Measurements from ENCODE around the gene ZNF652. TPM values are rescaled to one million over a fixed set of nuclear protein-coding genes. Genes with fewer than 3 reads are reported as not detected.

The ZNF652 gene
- polyA plus RNA-seq, 1 donor from 2014 or later: 26.7 TPM

GRCh38 chr17:49357516-49357915 lies 4.5 kb downstream of the ZNF652 start:
- H3K9ac ChIP-seq (ENCODE audit: low read length): no peak overlapping the region
- no peaks in the 10 kb centered on the region for H3F3A ChIP-seq (ENCODE audit: insufficient read depth, low read length, poor library complexity, severe bottlenecking)
- H3K4me3 ChIP-seq (ENCODE audit: low read length): peak overlapping the region; percentile 70
- H3K36me3 ChIP-seq (ENCODE audit: insufficient read depth, low read length): no peaks in the 10 kb centered on the region
- H3K9me2 ChIP-seq (ENCODE audit: insufficient read depth, low read length): no peaks in the 10 kb centered on the region
- H2AFZ ChIP-seq (ENCODE audit: low read depth, low read length): no peak overlapping the region
- TF ChIP-seq TAF1 (IDR thresholded peaks at IDR 0.05; ENCODE audit: low read depth) (no peak), SMC3 (conservative IDR thresholded peaks at IDR 0.05; ENCODE audit: poor library complexity) (no peak), CTCF (IDR thresholded peaks at IDR 0.05; ENCODE audit: poor library complexity, severe bottlenecking) (no peak), EP300 (conservative IDR thresholded peaks at IDR 0.05; ENCODE audit: poor library complexity, severe bottlenecking) (no peak), REST (IDR thresholded peaks at IDR 0.05; ENCODE audit: borderline replicate concordance) (no peak), MXI1 (conservative IDR thresholded peaks at IDR 0.05; ENCODE audit: poor library complexity, severe bottlenecking) (no peak), EZH2 (IDR thresholded peaks at IDR 0.05; ENCODE audit: borderline replicate concordance, insufficient read depth, low read length, poor library complexity, severe bottlenecking) (no peak), POLR2AphosphoS5 (IDR thresholded peaks at IDR 0.05) (no peak), RAD21 (conservative IDR thresholded peaks at IDR 0.05) (no peak)
- H4K20me1 ChIP-seq (ENCODE audit: insufficient read depth): no peaks in the 10 kb centered on the region
- H3K79me2 ChIP-seq (replicated peaks; ENCODE audit: insufficient read depth, low read length): peaks cover 75% of the 10 kb centered on the region
- no peak overlapping the region for H3K4me2 ChIP-seq (ENCODE audit: low read length)
- no peaks in the 10 kb centered on the region for H3K9me3 ChIP-seq (ENCODE audit: low read length)
- no peak overlapping the region for H3K27ac ChIP-seq (ENCODE audit: low read length)
- H3K27me3 ChIP-seq (ENCODE audit: insufficient read depth, low read depth, low read length): no peaks in the 10 kb centered on the region

- no peak overlapping the region for H3K4me3 ChIP-seq (ENCODE audit: low read length)
- no peak overlapping the region for H3K9ac ChIP-seq (ENCODE audit: low read length)
- H3K27ac ChIP-seq (ENCODE audit: low read length): no peak overlapping the region
- TF ChIP-seq EP300 (conservative IDR thresholded peaks at IDR 0.05; ENCODE audit: poor library complexity, severe bottlenecking): no peak
- no peak for TF ChIP-seq REST (IDR thresholded peaks at IDR 0.05; ENCODE audit: borderline replicate concordance)
- TF ChIP-seq RAD21 (conservative IDR thresholded peaks at IDR 0.05): no peak
- TF ChIP-seq POLR2AphosphoS5 (IDR thresholded peaks at IDR 0.05): no peak
- no peak for TF ChIP-seq TAF1 (IDR thresholded peaks at IDR 0.05; ENCODE audit: low read depth)
- TF ChIP-seq CTCF (IDR thresholded peaks at IDR 0.05; ENCODE audit: poor library complexity, severe bottlenecking): no peak
- no peak for TF ChIP-seq SMC3 (conservative IDR thresholded peaks at IDR 0.05; ENCODE audit: poor library complexity)
- TF ChIP-seq MXI1 (conservative IDR thresholded peaks at IDR 0.05; ENCODE audit: poor library complexity, severe bottlenecking): no peak
- TF ChIP-seq EZH2 (IDR thresholded peaks at IDR 0.05; ENCODE audit: borderline replicate concordance, insufficient read depth, low read length, poor library complexity, severe bottlenecking): no peak
- peaks cover 87% of the 10 kb centered on the region for H3K79me2 ChIP-seq (replicated peaks; ENCODE audit: insufficient read depth, low read length)
- H3K9me2 ChIP-seq (ENCODE audit: insufficient read depth, low read length): no peaks in the 10 kb centered on the region
- no peaks in the 10 kb centered on the region for H3K36me3 ChIP-seq (ENCODE audit: insufficient read depth, low read length)
- no peaks in the 10 kb centered on the region for H3F3A ChIP-seq (ENCODE audit: insufficient read depth, low read length, poor library complexity, severe bottlenecking)
- H3K27me3 ChIP-seq (ENCODE audit: insufficient read depth, low read depth, low read length): no peaks in the 10 kb centered on the region
- no peak overlapping the region for H3K4me2 ChIP-seq (ENCODE audit: low read length)
- H3K9me3 ChIP-seq (ENCODE audit: low read length): no peaks in the 10 kb centered on the region
- H2AFZ ChIP-seq (ENCODE audit: low read depth, low read length): no peak overlapping the region
- no peaks in the 10 kb centered on the region for H4K20me1 ChIP-seq (ENCODE audit: insufficient read depth)
These were observed 5.7 kb downstream of the ZNF652 start for GRCh38 chr17:49356320-49356719.

All from neural cell (in vitro differentiated cells).